Kidney (tissue), 14 donors: ENCODE data around the gene CCNJL. TPM values are rescaled to one million over a fixed set of nuclear protein-coding genes. Genes with fewer than 3 reads are reported as not detected.

Experiments
- DNase-seq, 5 donors: peaks; one replicate each; pipeline ENCODE4 v3.0.0-alpha.2; 2013 to 2020
- FAIRE-seq: peaks from 2 replicates; lab custom pipeline; 2012; peaks lifted over from hg19 to GRCh38; lab: Jason Lieb, UNC
- H3K27ac ChIP-seq, 2 donors: one replicate each; pipeline ENCODE4 v1.7.0; 2013; ENCODE audit warnings: low read depth in 2 of 2, low read length in 2 of 2, inconsistent platforms in 1 of 2
- H3K27me3 ChIP-seq: one replicate; pipeline ENCODE4 v1.7.1; 2013; ENCODE audit warnings: low read length, inconsistent platforms; ENCODE audit not compliant: control insufficient read depth, insufficient read depth
- H3K36me3 ChIP-seq, 3 donors: one replicate each; pipeline versions ENCODE4 v1.7.0 to v1.7.1; 2013; ENCODE audit warnings: low read length in 3 of 3, control low read depth in 1 of 3, inconsistent platforms in 1 of 3; ENCODE audit not compliant: insufficient read depth in 3 of 3, control insufficient read depth in 2 of 3
- H3K4me1 ChIP-seq, 3 donors: one replicate each; pipeline versions ENCODE4 v1.7.0 to v1.7.1; 2013; ENCODE audit warnings: low read length in 3 of 3, inconsistent platforms in 1 of 3, low read depth in 1 of 3; ENCODE audit not compliant: control insufficient read depth in 2 of 3, insufficient read depth in 2 of 3
- H3K4me3 ChIP-seq, 3 donors: one replicate each; pipeline versions ENCODE4 v1.7.0 to v1.8.1; 2013; ENCODE audit warnings: low read length in 3 of 3, control low read depth in 1 of 3, inconsistent platforms in 1 of 3
- H3K9ac ChIP-seq, 3 donors: one replicate each; pipeline versions ENCODE4 v1.7.0 to v1.7.1; 2013; ENCODE audit warnings: low read length in 3 of 3, control low read depth in 1 of 3, inconsistent platforms in 1 of 3
- H3K9me3 ChIP-seq, 3 donors: one replicate each; pipeline versions ENCODE4 v1.7.0 to v1.7.1; 2013; ENCODE audit warnings: low read length in 3 of 3, control low read depth in 1 of 3, inconsistent platforms in 1 of 3; ENCODE audit not compliant: control insufficient read depth in 2 of 3, insufficient read depth in 1 of 3
- intact Hi-C: fragments of 100-400 bp; cut with DNase I; formaldehyde crosslinking; loops from one replicate; pipeline ENCODE4 v1.11.1; 2022
- polyA plus RNA-seq: library from polyadenylated mRNA; stranded (reverse); fragments of 350-450 nt; fragmentation: Illumina TruSeq; extraction: RNeasy Lipid Tissue Mini Kit (QIAGEN cat#74804); gene quantifications from one replicate; pipeline ENCODE4 v1.2.3, GENCODE V29; 2014; ENCODE audit warnings: low read depth, low replicate concordance; ENCODE audit not compliant: insufficient read depth
- total RNA-seq: library from RNA; stranded (reverse); fragmentation: NEBNext Ultra II Directional; extraction: Animal tissue kit (Norgen Biotek cat#: 25700); gene quantifications from one replicate; pipeline ENCODE4 v1.2.1, GENCODE V29; 2021
- TF ChIP-seq, protein P1 (sequence below): IDR thresholded peaks from 3 replicates; pipeline ENCODE4 v1.5.1; 2012; ENCODE audit warnings: mild to moderate bottlenecking, moderate library complexity, borderline replicate concordance; ENCODE audit not compliant: insufficient read depth; ENCODE audit errors: extremely low read depth
- donor health status: control.
- donor health status: control.
- donor health status: control.
- donor health status: control.
- donor health status: control.
- donor health status: DM: yes; HTN: yes; CAD: no.
- donor health status: Normal renal cell carcinoma (clear cell type).

Gene CCNJL
- total and polyA plus RNA-seq, 2 donors from 2014 or later, result 1.6 to 3.8 TPM

- DNase-seq, result peak in 3 of 5 donors; percentile 27 to 53 (median 33)
- FAIRE-seq, result no peak
- no peaks in the 10 kb centered on the region for H3K36me3 ChIP-seq
- H3K27ac ChIP-seq, result no peak overlapping the region
- H3K4me3 ChIP-seq, result no peak overlapping the region
- TF ChIP-seq, protein P1, sequence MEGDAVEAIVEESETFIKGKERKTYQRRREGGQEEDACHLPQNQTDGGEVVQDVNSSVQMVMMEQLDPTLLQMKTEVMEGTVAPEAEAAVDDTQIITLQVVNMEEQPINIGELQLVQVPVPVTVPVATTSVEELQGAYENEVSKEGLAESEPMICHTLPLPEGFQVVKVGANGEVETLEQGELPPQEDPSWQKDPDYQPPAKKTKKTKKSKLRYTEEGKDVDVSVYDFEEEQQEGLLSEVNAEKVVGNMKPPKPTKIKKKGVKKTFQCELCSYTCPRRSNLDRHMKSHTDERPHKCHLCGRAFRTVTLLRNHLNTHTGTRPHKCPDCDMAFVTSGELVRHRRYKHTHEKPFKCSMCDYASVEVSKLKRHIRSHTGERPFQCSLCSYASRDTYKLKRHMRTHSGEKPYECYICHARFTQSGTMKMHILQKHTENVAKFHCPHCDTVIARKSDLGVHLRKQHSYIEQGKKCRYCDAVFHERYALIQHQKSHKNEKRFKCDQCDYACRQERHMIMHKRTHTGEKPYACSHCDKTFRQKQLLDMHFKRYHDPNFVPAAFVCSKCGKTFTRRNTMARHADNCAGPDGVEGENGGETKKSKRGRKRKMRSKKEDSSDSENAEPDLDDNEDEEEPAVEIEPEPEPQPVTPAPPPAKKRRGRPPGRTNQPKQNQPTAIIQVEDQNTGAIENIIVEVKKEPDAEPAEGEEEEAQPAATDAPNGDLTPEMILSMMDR, result no peak
- H3K27me3 ChIP-seq, result no peaks in the 10 kb centered on the region
- H3K4me1 ChIP-seq, result no peaks in the 10 kb centered on the region
- H3K9me3 ChIP-seq, result no peaks in the 10 kb centered on the region
- intact Hi-C loops, result no loop called here
- H3K9ac ChIP-seq, result no peak overlapping the region
These were observed 72.0 kb downstream of the CCNJL start for GRCh38 chr5:160240350-160240749.

DNA sequence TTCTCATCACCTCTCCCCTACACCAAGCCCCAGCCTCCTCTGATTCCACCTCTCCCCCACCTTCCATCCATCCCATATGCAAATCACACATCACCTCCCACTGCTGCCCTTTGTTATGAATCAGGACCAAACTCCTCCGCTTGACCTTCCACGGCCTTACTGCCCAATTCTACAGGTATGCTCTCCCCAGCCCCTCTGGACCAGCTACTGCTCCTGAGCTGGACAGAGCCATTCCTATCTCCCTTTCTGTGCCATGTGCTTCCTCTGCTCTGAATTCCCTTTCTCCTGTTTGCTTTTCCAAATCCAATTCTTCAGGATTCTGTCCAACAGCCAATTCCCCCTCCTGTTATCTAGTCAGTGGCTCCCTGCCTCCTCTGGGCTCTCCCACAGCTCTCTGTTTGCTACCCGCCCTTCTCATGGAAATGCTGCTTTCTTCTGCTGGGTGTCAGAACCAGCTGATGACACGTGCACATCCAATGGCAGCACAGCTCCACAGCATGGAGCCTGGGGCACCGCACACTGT, 74.7 kb downstream of the CCNJL start:
- no peaks in the 10 kb centered on the region for H3K4me1 ChIP-seq
- H3K4me3 ChIP-seq, result no peak overlapping the region
- FAIRE-seq, result no peak
- intact Hi-C loops, result no loop called here
- TF ChIP-seq, protein P1, result no peak
- no peaks in the 10 kb centered on the region for H3K36me3 ChIP-seq
- H3K27ac ChIP-seq, result no peak overlapping the region
- no peak overlapping the region for H3K9ac ChIP-seq
- no peak for DNase-seq
- no peaks in the 10 kb centered on the region for H3K27me3 ChIP-seq
- H3K9me3 ChIP-seq, result no peaks in the 10 kb centered on the region

- Histone ChIP-seq H3K4me3 (no peak overlapping the region), H3K9ac (no peak overlapping the region), H3K36me3 (no peaks in the 10 kb centered on the region), H3K9me3 (no peaks in the 10 kb centered on the region), H3K27me3 (no peaks in the 10 kb centered on the region), H3K4me1 (no peaks in the 10 kb centered on the region), H3K27ac (no peak overlapping the region)
- DNase-seq, result peak in 1 of 5 donors; percentile 37
- no peak for FAIRE-seq
- TF ChIP-seq, protein P1, result no peak
- intact Hi-C loops, result no loop called here
These were observed 76.6 kb downstream of the CCNJL start for GRCh38 chr5:160235731-160236130.

- no peak overlapping the region for H3K27ac ChIP-seq
- no peaks in the 10 kb centered on the region for H3K27me3 ChIP-seq
- H3K4me1 ChIP-seq, result no peaks in the 10 kb centered on the region
- TF ChIP-seq, protein P1, result no peak
- H3K36me3 ChIP-seq, result no peaks in the 10 kb centered on the region
- H3K9me3 ChIP-seq, result no peaks in the 10 kb centered on the region
- intact Hi-C loops, result no loop called here
- FAIRE-seq, result no peak
- no peak overlapping the region for H3K9ac ChIP-seq
- H3K4me3 ChIP-seq, result no peak overlapping the region
- DNase-seq, result no peak
These were observed 79.1 kb downstream of the CCNJL start for GRCh38 chr5:160233215-160233614.
